Peyer's patch (tissue), 4 donors: ENCODE results near the gene ZNRF1.

Experiments
- POLR2A ChIP-seq, 2 donors: fragments of 450-650 bp; IDR thresholded peaks; one replicate each; pipeline ENCODE4 v1.5.1; 2017; ENCODE audit warnings: antibody characterized with exemption in 2 of 2, mild to moderate bottlenecking in 2 of 2, moderate library complexity in 2 of 2
- TF ChIP-seq, protein P1 (sequence below), 6 experiments: fragments of 450-650 bp in 4 of 6; fragments of 200-600 bp in 2 of 6; sonication (generic) in 1 of 6; IDR thresholded peaks; one replicate each; pipeline ENCODE4 v1.5.1; 2017 to 2019; ENCODE audit warnings: antibody characterized with exemption in 6 of 6, mild to moderate bottlenecking in 3 of 6, moderate library complexity in 1 of 6

DNA sequence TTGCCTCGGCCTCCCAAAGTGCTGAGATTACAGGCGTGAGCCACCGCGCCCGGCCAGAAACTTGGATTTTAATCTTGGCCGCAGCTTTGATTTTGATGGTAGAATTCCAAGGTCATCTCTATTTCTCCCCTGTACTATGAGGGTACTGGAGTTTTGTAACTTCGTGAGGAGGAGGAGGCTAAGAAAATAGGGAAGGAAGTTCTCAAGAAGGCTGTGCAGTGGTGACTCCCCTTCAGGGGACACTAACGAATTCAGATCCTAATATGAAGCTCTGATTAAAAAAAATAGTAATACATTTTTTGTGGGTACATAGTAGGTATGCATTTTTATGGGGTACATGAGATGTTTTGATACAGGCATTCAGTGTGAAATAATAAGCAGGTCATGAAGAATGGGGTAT, 61.9 kb downstream of the ZNRF1 start:
- TF ChIP-seq, protein P1, sequence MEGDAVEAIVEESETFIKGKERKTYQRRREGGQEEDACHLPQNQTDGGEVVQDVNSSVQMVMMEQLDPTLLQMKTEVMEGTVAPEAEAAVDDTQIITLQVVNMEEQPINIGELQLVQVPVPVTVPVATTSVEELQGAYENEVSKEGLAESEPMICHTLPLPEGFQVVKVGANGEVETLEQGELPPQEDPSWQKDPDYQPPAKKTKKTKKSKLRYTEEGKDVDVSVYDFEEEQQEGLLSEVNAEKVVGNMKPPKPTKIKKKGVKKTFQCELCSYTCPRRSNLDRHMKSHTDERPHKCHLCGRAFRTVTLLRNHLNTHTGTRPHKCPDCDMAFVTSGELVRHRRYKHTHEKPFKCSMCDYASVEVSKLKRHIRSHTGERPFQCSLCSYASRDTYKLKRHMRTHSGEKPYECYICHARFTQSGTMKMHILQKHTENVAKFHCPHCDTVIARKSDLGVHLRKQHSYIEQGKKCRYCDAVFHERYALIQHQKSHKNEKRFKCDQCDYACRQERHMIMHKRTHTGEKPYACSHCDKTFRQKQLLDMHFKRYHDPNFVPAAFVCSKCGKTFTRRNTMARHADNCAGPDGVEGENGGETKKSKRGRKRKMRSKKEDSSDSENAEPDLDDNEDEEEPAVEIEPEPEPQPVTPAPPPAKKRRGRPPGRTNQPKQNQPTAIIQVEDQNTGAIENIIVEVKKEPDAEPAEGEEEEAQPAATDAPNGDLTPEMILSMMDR (IDR thresholded peaks at IDR 0.05) = no peak
- no peak for TF ChIP-seq POLR2A (IDR thresholded peaks at IDR 0.05)
